Peyer's patch (tissue), 4 donors: ENCODE results near the gene GALNT9. TPM values are rescaled to one million over a fixed set of nuclear protein-coding genes. Genes with fewer than 3 reads are reported as not detected.
"Not testable (repeated sequence)": the region's sequence is repeated elsewhere in the genome, so short reads cannot be mapped to it uniquely, and the experiment has no call there.

Experiments
- DNase-seq, 3 donors: peaks; one replicate each; pipeline ENCODE4 v3.0.0-alpha.2; 2017 to 2019
- H3K27ac ChIP-seq, 4 donors: fragments of 200-600 bp; sonication (generic); one replicate each; pipeline ENCODE4 v1.5.1; 2016 to 2019
- H3K27me3 ChIP-seq, 2 donors: fragments of 200-600 bp; sonication (generic); one replicate each; pipeline ENCODE4 v1.5.1; 2019
- H3K36me3 ChIP-seq, 3 donors: fragments of 200-600 bp; sonication (generic); one replicate each; pipeline ENCODE4 v1.5.1; 2016 to 2019
- H3K4me1 ChIP-seq, 4 donors: fragments of 200-600 bp; sonication (generic); one replicate each; pipeline ENCODE4 v1.5.1; 2016 to 2019
- H3K4me3 ChIP-seq, 4 donors: fragments of 200-600 bp; sonication (generic); 1 replicate in 3 of 4; 2 replicates in 1 of 4; pipeline ENCODE4 v1.5.1; 2016 to 2019; ENCODE audit warnings: mild to moderate bottlenecking in 1 of 4
- H3K9me3 ChIP-seq, 4 donors: fragments of 200-600 bp; sonication (generic); one replicate each; pipeline ENCODE4 v1.5.1; 2016 to 2019; ENCODE audit warnings: mild to moderate bottlenecking in 1 of 4
- POLR2A ChIP-seq, 2 donors: fragments of 450-650 bp; IDR thresholded peaks; one replicate each; pipeline ENCODE4 v1.5.1; 2017; ENCODE audit warnings: antibody characterized with exemption in 2 of 2, mild to moderate bottlenecking in 2 of 2, moderate library complexity in 2 of 2
- total RNA-seq, 4 donors: library from RNA; depleted of rRNA; stranded (reverse); fragments of >200 nt; gene quantifications; one replicate each; pipeline ENCODE4 v1.1.0, GENCODE V29; 2016
- TF ChIP-seq, protein P1 (sequence below), 6 experiments: fragments of 450-650 bp in 4 of 6; fragments of 200-600 bp in 2 of 6; sonication (generic) in 1 of 6; IDR thresholded peaks; one replicate each; pipeline ENCODE4 v1.5.1; 2017 to 2019; ENCODE audit warnings: antibody characterized with exemption in 6 of 6, mild to moderate bottlenecking in 3 of 6, moderate library complexity in 1 of 6

The GALNT9 gene
- total RNA-seq, 4 donors from 2014 or later: not detected

DNA sequence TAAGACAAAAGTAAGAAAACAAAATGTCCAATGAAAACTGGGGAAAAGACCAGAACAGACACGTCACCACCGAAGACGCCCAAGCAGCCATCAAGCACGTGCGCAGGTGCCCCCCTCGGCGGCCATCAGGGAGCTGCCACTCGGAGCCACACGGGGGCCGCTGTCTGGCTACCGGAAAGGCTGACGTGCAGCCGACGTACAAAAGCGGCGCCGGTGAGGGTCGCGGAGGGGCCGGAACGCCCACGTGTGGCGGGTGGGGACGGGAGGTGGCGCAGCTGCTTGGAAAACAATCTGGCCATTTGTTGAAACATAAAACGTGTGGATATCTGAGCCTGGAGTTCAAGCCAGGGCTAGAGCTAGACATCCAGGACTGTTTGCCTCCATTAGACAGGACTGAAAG is 60.7 kb downstream of the GALNT9 start:
- Histone ChIP-seq H3K4me1 (no peaks in the 10 kb centered on the region), H3K36me3 (no peaks in the 10 kb centered on the region), H3K9me3 (no peaks in the 10 kb centered on the region), H3K4me3 (no peak overlapping the region), H3K27me3 (no peaks in the 10 kb centered on the region), H3K27ac (no peak overlapping the region)
- TF ChIP-seq, protein P1, sequence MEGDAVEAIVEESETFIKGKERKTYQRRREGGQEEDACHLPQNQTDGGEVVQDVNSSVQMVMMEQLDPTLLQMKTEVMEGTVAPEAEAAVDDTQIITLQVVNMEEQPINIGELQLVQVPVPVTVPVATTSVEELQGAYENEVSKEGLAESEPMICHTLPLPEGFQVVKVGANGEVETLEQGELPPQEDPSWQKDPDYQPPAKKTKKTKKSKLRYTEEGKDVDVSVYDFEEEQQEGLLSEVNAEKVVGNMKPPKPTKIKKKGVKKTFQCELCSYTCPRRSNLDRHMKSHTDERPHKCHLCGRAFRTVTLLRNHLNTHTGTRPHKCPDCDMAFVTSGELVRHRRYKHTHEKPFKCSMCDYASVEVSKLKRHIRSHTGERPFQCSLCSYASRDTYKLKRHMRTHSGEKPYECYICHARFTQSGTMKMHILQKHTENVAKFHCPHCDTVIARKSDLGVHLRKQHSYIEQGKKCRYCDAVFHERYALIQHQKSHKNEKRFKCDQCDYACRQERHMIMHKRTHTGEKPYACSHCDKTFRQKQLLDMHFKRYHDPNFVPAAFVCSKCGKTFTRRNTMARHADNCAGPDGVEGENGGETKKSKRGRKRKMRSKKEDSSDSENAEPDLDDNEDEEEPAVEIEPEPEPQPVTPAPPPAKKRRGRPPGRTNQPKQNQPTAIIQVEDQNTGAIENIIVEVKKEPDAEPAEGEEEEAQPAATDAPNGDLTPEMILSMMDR (IDR thresholded peaks at IDR 0.05): no peak
- DNase-seq: no peak

DNA sequence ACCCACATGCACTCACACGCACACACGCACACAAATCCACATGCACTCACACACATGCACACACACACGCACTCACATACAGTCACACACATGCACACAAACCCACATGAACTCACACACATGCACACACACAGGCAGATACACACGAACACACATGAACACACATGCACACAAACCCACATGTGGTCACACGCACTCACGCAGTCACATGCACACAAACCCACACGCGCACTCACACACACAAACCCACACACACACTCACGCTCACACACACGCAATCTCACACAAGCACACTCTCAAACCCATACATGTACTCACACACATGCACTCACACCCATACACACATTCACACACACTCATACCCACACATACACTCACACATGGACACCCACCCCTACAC is 61.5 kb downstream of the GALNT9 start:
- no peak for DNase-seq
- TF ChIP-seq, protein P1 (IDR thresholded peaks at IDR 0.05): no peak
- TF ChIP-seq POLR2A (IDR thresholded peaks at IDR 0.05): no peak
- Histone ChIP-seq H3K27me3 (no peaks in the 10 kb centered on the region), H3K4me1 (no peaks in the 10 kb centered on the region), H3K9me3 (no peaks in the 10 kb centered on the region), H3K36me3 (no peaks in the 10 kb centered on the region), H3K27ac (no peak overlapping the region), H3K4me3 (no peak overlapping the region)

DNA sequence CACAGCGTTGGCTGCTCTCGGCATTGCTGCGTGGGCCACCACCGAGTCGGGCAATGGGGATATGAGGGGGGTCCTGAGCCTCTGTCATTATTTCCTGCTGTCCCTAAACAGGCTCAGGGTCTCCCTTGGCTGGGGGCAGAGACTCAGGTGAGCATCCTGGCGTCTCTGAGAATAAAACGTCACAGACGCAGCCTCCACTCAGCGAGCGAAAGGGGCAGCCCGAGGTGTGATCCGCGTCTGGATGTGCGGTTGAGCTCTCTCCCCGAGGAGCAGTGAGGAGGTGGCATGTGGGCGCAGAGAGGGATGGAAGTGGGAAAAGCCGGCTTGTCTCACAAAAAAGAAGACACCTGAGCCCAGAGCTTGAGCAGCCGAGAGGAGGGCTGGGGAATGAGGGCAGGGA is 62.6 kb downstream of the GALNT9 start:
- no peak for DNase-seq
- no peaks in the 10 kb centered on the region for H3K36me3 ChIP-seq
- H3K4me1 ChIP-seq: no peaks in the 10 kb centered on the region
- TF ChIP-seq, protein P1 (IDR thresholded peaks at IDR 0.05): no peak
- no peak for TF ChIP-seq POLR2A (IDR thresholded peaks at IDR 0.05)
- no peaks in the 10 kb centered on the region for H3K27me3 ChIP-seq
- no peaks in the 10 kb centered on the region for H3K9me3 ChIP-seq
- no peak overlapping the region for H3K27ac ChIP-seq
- H3K4me3 ChIP-seq: no peak overlapping the region

DNA sequence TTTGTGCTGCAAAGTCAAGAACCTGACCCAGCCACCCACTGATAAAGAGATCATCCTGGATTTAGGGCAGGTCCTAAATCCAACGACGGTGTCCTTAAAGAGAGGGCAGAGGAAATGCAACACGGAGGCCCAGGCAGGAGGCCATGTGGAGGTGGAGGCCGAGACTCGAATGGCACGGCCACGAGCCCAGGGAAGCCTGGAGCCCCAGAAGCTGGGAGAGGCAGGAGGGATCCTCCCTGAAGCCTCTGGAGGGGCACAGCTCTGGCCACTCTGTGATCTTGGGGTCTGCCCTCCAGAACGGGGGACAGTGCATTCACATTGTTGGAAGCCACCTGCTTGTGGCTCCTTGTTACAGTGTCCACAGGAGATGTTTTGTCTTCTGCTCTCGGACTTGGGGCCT is 63.0 kb downstream of the GALNT9 start:
- Histone ChIP-seq H3K4me1 (no peaks in the 10 kb centered on the region), H3K27me3 (no peaks in the 10 kb centered on the region), H3K36me3 (no peaks in the 10 kb centered on the region), H3K27ac (no peak overlapping the region), H3K4me3 (no peak overlapping the region), H3K9me3 (no peaks in the 10 kb centered on the region)
- no peak for DNase-seq
- TF ChIP-seq, protein P1 (IDR thresholded peaks at IDR 0.05): no peak
- TF ChIP-seq POLR2A (IDR thresholded peaks at IDR 0.05): no peak

DNA sequence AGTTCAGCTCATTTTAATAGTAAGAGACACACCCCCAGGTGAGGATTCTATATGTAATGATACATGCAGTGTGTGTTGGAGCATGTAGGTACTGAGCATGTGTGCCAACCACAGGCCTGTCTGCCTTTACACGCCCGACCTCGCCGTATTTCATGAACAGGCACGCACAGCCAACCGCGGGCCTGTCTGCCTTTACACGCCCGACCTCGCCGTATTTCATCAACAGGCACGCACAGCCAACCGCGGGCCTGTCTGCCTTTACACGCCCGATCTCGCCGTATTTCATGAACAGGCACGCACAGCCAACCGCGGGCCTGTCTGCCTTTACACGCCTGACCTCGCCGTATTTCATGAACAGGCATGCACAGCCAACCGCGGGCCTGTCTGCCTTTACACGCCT is 63.6 kb downstream of the GALNT9 start:
- H3K27ac ChIP-seq, H3K4me3 ChIP-seq, DNase-seq, H3K4me1 ChIP-seq, H3K36me3 ChIP-seq, H3K27me3 ChIP-seq, H3K9me3 ChIP-seq: not testable (repeated sequence)

DNA sequence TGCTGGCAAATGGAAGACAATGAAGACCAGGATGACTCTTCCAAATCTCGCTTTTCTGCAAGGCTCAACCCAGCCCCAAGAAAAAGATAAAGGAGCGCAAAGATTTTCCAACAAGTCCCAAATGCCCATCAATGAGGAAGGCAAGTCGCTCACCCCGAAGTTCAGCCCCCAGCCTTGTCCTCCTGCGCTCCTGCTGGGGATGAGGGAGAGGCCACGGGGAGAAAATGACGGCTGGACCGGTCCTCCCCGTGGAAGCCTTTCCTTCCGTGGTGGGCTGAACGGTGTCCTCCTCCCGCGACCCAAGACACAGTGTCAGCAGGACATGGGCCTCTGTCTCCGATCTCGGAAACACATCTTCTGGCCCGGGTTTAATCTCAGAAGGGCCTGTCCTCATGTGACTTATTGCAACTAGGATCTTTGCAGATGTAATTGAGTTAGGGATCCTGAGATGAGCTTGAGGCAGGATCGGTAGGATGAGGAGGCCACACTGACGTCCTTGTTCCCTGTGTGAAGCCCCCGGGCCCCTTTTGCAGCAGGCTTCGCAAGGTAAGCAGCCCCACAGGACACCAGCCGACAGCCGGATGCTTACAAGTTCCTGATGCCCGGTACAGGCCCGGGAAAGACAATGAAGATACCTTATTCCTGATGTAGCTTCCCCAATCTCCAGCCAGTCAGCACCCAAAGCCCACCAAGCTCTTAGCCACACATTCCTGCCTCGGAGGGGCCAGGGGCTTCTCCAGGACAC is 64.2 kb downstream of the GALNT9 start:
- no peaks in the 10 kb centered on the region for H3K36me3 ChIP-seq
- H3K4me1 ChIP-seq: no peaks in the 10 kb centered on the region
- H3K27me3 ChIP-seq: no peaks in the 10 kb centered on the region
- no peak overlapping the region for H3K4me3 ChIP-seq
- DNase-seq: no peak
- no peaks in the 10 kb centered on the region for H3K9me3 ChIP-seq
- no peak for TF ChIP-seq POLR2A (IDR thresholded peaks at IDR 0.05)
- TF ChIP-seq, protein P1 (IDR thresholded peaks at IDR 0.05): no peak
- H3K27ac ChIP-seq: no peak overlapping the region
